NOMO-1 (cell line): ENCODE results near the gene MAX.
A peak's percentile ranks its signal among the peaks of the same experiment; 100 is the strongest.
"Not testable (repeated sequence)": the region's sequence is repeated elsewhere in the genome, so short reads cannot be mapped to it uniquely, and the experiment has no call there.

ENCODE experiments used
- DNase-seq, 2 experiments: peaks; one replicate each; lab custom pipeline; 2025; ENCODE audit not compliant: unreplicated experiment in 2 of 2; lab: John Stamatoyannopoulos, UW

MAX gene

DNA sequence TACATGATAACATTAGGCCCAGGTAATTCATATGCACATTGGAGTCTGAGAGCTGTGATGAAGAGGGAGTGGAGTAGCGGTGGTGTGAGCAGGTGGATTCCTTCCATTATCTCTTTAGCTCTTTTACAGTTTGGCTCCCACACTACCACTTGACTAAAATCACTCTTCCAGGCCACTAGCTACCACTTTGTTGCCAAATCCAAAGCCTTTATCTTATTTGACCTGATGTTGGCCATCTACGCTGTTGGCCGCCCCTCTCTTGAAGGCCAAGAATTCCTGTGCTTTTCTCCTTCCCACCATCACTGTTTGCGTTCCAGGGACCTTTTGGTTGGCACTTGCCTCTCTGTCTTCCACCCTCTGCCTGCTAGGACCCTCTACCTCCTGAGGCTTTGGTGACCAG is 4.0 kb upstream of the MAX start:
- DNase-seq, result no peak

DNA sequence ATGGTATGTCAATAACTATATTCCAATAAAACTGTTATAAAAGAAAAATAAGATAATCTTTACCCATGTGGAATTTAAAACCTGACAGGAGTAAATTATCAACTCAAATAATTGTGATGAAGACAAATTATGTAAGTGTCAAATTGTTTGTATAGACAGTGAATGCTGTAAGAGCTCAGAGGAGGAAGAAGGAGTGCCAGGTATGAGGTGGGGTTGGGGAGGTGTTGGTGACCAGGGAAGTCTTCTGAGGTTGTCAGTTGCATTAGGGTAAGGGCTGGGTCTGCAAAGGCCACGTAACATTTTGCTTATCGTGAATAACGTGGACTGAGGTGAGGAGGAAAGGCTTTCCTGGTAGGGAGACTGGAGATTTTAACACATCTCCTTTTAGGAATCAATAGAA is 2.5 kb upstream of the MAX start:
- DNase-seq, result no peak

DNA sequence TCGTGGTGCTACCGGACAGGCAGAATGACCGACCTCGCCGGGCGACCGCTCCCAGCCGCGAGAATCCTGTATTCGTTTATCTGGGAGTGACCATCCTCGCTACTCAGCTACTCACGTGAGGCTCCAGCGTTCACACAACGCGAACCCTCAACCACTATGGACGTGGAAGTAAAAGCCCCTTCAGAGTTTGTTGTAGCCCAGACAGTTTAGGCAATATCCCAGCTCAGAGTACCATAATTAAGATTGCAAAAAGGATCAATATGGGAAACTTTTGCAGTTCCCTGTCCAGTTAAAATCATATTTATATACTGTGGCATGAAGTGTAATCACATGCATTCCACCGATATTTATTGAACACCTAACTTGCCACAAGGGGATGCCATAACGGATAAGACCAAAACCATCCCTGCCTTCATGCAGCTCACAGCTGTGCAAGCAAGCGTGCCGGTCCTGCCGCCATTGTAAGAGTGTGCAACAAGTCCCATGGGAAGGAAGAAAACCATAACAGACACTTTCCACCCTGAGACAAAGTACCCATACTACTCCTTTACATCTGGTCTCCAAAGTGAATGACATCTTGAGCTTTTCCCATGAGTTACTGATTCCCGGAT is 938 bp upstream of the MAX start:
- DNase-seq, result no peak

DNA sequence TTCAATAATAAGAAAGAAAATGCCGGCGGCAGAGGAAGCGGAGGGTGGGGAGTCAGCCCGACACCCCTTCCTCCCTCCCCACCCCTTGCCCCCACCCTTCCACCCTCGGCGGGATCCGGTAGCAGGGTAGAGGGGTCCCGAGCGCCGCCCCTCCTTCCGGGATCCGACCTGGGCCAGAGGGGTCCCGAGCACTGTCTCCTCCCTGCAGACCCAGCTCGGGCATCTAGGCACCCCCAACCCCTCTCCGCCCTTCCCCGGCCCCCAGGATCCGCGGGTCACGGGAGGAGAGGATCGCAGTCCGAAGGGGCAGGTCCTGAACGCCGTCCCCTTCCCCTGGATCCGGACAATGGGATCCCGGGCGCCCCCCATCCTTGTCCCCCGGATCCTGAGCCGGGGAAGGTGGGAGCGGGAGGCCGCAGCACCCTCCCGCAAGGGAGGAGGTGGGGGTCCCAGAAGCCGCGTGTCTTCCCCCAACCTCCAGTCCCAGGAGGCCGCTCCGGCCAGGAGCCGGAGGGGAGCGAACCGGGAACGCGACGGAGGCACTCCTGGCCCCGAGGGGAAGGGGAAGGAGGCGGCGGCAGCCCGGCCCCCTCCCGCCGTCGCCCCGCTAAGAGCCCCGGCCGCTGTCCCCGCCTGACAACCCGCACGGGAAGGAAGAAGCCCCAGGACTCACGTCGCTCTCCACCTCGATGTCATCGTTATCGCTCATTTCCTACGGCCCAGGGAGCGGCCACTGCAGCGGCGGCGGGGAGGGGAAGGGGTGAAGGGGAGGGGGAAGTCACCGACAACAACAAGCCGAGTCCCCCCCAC is 481 bp downstream of the MAX start:
- no peak for DNase-seq

DNA sequence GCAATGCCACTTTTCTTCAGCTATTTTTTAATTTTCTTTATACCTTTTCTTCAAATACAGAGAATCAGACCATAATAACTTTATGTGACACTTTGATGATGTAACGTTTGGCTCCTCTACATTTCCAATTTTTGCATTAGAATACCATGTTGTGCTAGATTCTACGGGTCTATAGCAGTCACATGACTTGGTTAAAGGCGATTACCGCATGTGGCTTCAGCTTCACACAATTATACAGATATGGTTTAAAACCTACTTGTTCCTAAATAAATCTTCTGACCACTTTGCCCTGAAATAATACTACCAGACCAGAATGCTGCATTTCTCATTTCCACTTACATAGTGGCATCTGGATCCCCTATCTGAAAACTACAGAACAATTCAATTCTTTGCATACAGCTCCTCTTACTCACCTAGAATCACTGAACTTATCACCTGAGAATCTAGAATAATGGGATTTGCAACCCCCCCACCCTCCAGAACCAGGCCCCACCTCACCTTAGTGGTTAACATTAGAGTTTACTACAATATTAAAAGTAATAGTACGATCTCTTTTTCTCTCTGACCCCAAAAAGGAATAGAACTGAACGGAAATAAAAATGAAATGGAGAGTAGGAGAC is 1.3 kb downstream of the MAX start:
- no peak for DNase-seq

DNA sequence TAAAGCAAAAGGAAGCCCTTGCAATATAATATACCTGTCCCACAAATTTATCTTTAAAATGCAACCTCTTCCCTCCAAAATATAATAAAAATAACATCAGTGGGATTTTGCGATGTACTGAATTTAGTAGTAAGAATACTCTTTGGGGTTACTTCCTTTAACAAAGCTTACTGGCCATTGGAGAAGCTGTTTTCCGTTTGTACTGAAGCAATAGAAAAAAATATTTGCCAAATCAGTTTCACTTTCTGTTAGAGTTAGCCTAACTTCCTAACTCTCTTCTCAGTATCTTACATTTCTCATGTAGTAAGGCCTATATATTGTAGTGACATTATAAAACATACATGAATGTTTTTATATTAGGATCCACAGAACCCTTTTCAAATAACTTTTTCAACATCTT is 3.7 kb downstream of the MAX start:
- peak; percentile 72 to 89 for DNase-seq

DNA sequence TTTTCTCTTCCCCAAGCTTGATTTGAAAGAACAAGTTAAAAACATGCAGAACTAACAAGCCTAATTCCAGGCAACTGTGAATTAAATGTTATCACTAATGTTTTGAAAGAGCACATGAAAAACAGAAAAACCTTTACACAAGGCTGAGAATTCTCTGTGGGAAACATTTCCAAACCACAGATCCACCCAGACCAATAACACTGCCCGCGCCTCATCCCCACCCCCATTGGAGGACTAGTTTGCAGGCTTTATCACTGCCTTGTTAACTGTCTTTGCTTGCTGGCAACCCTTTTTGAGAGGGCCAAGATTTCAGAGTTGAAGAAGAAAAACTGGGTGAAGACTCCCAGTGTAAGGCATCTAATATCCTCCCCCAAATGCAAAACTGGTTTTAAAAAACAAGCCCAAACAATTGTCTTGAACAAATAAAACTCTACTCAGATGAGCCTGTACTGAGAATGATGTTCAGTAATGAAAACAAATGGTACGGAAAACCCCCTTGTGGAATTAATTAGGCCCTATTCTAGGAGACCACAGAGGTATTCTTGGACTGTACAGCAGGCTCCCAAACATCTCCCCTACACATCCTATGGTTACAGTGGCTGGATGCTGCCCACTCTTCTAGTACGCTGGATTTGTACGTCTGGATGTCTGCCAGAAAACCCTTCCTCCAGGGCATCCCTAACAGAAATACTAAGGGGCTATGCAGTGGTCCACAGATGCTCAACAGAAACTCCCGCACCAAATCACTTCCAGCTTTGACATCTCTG is 5.8 kb downstream of the MAX start:
- DNase-seq, result no peak

DNA sequence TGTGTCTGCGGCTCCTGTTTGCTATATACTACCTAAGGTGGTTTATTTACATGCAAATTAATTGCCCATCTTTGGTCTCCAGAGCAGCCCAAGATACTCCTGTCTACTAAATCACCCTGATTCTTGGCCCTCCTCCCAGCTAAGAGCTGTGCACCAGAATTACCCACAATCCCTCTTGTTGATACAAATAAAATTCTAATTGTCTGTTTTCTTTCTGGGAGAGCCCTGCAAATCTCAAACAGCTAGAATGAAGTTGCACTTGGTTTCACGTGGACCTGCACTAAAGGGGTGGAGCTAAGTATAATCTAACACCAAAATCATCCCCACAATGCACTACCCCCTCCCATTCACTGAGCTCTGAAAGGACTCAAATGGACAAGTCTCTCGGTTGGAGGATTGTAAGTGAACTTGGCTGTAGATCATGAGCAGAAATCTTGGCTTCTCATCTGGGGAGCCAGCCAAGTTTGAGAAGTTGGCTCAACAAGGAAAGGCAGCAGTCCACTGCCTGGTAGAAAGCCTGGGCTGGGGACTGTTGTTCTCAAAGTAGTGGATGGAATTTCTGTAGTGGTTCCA is 6.6 kb downstream of the MAX start:
- DNase-seq, result no peak

DNA sequence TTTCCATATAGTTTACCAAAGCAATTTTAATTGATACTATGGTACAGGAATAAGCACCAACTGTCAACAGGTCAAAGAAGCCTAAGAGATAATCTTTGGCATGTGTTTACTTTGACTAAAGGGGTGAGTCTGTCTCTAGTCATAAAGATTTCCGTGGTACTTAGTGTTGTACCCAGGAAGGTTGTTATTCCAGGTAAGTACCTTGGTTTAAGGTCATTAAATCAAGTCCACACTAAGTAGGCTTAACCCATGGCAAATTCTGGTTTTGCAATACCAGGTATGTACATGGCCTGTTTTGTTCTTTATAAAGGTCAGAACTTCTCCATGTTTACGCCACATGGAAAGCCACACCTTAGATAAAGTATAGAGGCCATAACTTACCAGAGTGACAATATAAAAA is 10.0 kb downstream of the MAX start:
- DNase-seq, result no peak

DNA sequence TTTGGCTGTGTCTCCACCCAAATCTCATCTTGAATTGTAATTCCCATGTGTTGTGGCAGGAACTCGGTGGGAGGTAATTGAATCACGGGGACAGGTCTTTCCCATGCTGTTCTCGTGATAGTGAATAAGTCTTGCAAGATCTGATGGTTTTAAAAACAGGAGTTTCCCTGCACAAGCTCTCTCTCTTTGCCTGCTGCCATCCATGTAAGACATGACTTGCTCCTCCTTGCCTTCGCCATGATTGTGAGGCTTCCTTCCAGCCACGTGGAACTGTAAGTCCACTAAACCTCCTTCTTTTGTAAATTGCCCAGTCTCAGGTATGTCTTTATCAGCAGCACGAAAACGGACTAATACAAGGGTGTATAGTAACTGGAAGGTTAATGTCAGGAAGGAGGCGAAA is 14.5 kb downstream of the MAX start:
- DNase-seq, result not testable (repeated sequence)

DNA sequence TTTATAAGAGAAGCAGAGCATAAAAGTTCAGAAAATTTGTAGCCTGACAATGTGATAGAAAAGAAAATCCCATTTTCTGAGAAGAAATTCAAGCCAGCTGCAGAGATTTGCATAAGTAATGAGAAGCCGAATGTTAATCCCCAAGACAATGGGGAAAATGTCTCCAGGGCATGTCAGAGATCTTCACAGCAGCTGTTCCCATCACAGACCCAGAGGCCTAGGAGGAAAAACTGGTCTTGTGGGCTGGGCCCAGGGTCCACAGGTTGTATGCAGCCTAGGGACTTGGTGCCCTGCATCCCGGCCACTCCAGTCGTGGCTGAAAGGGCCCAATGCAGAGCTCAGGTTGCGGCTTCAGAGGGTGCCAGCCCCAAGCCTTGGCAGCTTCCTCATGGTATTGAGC is 15.6 kb downstream of the MAX start:
- not testable (repeated sequence) for DNase-seq

DNA sequence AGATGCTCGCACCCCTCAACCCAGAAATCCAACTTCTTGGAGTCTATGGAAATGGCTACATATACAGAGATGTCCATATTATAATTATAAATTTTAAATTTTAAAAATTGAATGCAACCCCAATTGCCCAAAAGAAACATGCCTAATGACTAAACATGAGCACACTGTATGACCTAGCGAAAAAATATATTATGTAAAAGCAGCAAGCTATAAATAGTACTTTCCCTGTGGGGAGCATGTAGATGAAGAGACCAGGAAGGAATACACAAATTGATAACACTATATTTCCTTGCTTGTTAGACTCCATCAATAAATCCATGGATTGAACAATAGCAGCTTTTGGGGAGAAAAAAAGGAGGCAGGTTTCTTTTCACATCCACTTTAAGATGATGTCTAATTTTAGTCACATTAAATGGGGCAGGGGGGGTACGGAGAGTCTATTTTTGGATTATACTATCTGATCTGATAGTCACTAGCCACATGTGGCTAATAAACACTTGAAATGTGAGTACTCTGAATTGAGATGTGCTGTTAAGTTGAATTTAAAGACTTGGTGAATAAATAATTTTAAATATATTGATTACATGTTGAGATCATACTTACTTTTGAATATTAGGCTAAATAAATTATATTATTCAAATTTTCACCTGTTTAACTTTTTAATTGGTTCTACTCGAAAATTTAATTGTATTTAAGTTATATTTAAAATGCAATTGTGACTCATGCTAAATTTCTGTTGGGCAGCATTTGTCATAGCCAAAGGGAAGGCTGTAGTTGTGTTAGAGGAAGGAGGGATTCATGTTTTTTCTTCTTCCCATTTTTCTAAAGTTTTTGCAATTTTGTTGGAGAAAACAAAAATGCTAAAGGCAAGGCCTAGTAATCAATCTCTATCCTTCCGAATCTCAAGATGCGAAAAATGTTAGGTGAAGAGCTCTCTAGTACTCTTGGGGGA is 17.5 kb downstream of the MAX start:
- no peak for DNase-seq

DNA sequence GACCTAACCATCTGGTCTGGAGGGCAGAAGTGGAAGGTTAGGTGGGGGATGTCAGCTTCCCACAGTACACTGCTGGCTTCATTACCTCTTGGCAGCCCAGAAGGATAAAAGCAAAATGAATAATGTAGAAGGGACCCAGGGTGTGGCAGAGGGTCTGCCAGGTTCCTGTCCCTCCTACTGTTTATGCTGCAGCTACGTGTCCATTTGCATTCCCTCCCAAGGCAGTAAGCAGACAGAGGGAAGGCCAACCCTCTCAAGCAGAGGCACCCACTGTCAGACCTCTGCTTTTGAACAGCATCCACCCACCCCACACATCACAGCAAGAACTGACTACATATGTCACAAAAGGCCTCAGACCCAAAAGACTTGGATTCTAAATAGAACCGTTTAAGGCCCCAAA is 19.4 kb downstream of the MAX start:
- no peak for DNase-seq

DNA sequence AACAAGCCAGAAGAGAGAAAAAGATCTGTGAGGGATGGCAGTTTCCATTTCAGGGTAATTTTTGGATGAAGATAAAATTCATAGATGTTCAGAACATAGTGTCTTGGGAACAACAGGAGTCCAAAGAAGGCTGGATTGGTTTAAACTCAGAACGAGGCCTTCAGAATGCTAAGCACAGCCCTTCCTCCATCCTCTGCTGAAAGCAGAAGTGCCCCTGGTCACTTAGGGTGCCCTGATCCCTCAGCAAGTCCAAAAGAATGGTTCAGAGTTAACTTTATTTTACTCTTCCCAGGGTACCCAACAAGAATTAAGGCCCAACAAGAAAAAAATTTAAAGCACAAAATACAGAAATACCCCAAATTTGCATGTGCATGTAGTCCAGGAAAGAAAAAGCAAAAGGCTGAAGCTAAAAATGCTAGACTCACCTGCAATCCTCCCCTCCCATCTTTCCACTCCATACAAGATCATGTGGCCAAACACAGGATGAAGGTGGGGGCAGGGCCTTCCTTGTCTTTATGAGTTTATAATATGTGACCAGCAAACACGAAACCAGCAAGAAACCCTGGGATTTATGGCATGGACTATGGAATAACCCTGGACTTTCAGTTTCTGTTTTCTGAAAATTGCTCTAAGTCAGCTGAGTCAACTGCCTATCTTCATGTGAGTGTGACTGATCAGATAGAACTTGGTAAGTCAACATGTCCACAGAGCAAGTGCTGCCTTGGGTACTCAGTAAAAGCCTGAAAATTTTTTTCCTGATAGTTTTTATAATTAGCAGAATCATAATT is 21.2 kb downstream of the MAX start:
- no peak for DNase-seq

DNA sequence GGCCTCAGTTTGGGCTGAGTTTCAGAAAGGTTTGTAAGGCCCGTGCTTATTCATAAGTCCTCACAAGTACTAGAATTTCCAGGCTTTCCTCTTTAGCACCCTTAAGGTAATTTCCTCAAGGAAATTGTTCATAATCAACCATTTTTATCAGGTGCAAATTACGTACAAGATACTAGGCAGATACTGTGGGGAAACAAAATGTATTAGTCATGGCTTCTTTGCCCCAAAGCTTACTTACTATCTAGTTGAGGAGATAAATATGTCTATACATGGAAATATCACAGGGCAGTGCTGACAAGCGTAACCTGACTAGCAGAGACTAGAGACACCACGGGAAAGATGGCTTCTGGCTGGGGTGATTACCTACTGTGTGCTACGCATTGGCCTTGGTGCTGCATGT is 22.5 kb downstream of the MAX start:
- DNase-seq, result no peak

DNA sequence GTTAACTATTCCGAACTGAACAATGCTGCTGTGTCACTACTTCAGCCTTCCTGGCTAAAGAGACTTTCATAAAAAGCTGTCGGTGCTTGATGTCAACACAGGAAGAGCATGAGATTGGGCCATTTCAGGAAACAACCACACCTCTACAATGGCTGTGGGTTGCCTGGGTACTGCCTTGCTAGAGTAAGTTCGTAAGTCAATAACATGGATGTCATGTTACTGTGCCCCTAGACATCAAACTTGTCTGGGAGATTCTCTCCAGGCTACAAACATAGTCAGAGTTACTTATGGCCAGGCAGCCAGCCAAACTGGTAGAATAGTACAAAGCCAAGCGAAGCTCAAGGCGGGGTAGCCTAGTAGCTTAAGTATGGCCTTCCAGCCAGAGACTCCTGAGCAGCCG is 23.1 kb downstream of the MAX start:
- DNase-seq, result peak; percentile 6 to 8

DNA sequence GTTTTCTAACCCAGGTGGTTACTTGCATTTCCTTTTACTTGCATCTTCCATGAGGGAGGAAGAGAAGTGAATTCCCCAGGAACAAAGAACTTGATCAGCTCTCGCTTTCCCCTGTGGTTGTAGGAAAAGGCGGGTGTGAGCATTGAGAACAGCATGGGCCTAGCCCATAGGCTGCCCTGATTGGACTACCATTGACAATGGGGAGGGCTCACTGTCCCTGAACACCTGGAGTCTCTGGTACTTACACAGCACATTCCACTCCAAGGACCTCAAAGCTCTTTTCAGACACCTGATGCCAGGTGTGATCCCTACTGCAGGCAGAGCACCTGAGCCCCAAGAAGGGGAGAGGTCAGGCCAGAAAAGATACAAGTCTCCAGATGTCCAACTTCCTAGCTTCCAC is 25.0 kb downstream of the MAX start:
- DNase-seq, result no peak

DNA sequence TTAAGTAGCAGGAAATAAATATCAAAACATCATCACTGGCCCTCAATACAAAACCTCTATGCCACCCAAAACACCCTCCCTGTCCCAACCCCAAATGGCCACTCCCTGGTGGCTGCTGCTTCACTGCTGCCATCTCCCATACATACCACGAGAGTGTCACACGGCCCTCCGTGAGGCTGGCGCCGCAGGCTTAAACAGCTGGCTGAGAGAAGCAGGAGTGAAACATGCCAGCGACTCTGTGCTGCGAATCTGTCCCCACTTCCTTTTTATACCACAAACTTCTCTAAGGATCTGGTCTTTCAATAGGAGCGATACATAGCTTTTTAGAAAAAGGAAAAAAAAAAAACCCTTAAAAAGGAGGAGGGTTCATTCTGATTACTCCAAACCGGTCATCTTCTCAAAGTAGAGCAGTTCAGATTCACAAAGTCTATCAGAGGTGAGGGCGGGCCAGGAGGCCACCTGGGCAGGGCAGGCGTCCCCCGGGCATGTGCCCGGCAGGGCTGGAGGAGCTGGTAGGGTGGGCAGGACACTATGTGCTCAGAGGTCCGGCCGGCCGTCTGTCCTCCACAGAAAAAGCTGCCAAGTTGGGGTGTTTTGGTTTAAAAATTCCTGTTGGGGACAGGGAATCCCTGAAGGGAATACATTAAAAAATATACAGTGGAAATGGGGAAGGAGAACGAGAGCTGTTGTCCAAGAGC is 26.5 kb downstream of the MAX start:
- no peak for DNase-seq
